ENCODE results near the gene SINHCAF. TPM values are rescaled to one million over a fixed set of nuclear protein-coding genes. Genes with fewer than 3 reads are reported as not detected.

Gene SINHCAF
- total RNA-seq, 6 donors from 2014 or later, result 26.2 to 96.9 (median 42.0) TPM

DNA sequence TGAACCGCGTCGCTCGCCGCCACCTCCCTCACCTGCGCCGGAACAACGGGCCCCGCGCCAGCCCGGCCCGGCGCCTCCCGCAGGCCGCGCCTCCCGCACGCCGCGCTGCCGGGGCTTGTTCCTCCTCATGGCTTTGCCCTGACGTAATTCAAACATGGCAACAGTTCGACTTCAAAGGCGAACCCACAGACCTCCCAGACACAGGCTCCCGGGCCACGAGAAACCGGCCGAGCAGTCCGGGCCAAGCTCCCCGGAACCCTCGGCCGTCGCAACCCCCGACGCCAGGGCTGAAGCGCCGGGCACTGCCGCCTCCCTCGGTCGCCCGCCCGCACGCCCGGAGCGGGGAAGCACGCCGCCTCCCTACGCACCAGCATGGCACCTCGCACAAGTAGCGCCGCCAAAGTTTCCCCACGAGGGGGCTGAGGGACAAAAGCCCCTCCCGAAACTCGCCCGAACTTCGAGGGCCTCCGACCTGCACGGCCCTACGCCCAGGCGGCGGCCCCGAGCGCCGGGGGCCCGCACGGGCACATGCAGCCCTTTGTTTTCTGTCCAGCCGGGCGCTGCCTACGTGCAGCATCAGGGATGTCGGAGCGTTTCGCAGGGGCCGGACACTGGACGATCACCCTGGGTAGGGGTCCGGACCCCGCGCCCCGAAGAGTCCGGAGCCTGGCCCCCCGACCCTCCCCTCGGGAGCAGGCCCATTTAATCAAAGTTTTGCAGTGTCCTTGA is 1.7 kb downstream of the SINHCAF start:
- ATAC-seq (ENCODE audit: low FRiP score in 2 of 2) (peak; percentile 72 to 78), DNase-seq (peak; percentile 84 to 95)
- TF ChIP-seq POLR2A (IDR thresholded peaks at IDR 0.05) (peak in 3 of 4 donors; percentile 53 to 73 (median 63)), POLR2AphosphoS5 (IDR thresholded peaks at IDR 0.05) (peak in 1 of 2 donors; percentile 6), EP300 (IDR thresholded peaks at IDR 0.05) (peak in 1 of 4 donors; percentile 8)
- TF ChIP-seq, protein P1, sequence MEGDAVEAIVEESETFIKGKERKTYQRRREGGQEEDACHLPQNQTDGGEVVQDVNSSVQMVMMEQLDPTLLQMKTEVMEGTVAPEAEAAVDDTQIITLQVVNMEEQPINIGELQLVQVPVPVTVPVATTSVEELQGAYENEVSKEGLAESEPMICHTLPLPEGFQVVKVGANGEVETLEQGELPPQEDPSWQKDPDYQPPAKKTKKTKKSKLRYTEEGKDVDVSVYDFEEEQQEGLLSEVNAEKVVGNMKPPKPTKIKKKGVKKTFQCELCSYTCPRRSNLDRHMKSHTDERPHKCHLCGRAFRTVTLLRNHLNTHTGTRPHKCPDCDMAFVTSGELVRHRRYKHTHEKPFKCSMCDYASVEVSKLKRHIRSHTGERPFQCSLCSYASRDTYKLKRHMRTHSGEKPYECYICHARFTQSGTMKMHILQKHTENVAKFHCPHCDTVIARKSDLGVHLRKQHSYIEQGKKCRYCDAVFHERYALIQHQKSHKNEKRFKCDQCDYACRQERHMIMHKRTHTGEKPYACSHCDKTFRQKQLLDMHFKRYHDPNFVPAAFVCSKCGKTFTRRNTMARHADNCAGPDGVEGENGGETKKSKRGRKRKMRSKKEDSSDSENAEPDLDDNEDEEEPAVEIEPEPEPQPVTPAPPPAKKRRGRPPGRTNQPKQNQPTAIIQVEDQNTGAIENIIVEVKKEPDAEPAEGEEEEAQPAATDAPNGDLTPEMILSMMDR (IDR thresholded peaks at IDR 0.05), result peak in 2 of 6 experiments; percentile 15 to 29
- no peaks in the 10 kb centered on the region for H3K27me3 ChIP-seq
- no peaks in the 10 kb centered on the region for H3K9me3 ChIP-seq
- no peaks in the 10 kb centered on the region for H3K36me3 ChIP-seq
- peaks cover 9 to 22% (median 16%) of the 10 kb centered on the region in 4 donors for H3K4me1 ChIP-seq
- H3K27ac ChIP-seq, result peak overlapping the region; percentile 87 to 95 (median 92)
- peak overlapping the region; percentile 63 to 77 (median 70) for H3K4me3 ChIP-seq
- 0% methylated on average over 44 to 68 of the region's 81 CpGs for WGBS, 2 donors

DNA sequence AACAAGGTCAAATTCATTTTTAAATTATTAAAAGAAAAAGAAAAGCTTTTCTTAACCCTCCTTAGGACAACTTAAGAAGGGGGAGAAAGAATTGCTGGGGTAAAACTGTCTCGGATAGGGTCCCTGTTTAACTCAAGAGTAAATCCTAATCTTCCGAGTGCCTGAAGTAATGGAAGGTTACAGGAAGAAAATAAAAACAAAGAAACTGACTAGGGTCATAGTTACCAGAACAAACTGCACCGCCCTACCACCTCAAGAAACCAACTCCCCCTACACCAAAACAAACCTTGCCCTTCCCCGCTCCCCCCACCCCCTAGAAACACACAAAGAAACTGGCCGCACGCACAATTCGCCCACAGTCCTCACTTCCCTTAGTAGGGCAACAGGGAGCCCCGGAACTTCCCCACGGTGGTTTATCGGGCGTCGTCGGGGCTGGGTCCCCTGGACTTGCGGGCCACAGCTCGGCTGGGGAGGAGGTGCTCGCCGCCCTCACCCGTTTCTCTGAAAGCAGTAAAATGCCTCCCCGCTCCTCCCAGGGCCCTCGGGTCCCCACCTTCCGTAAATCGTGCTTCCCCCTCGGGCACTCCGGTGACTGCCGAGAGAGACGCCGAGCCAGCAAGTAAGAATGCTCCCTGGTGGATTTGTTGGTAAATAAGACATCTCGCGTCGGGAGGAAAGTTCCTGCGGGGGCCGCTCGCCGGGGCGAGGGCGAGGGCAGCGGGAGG is 2.4 kb downstream of the SINHCAF start:
- no peaks in the 10 kb centered on the region for H3K27me3 ChIP-seq
- DNase-seq (peak in 1 of 2 donors; percentile 65), ATAC-seq (ENCODE audit: low FRiP score in 2 of 2) (peak in 1 of 2 donors; percentile 1)
- WGBS, 2 donors, result 3 to 10% methylated on average over 11 to 30 of the region's 37 CpGs
- peak overlapping the region; percentile 63 to 77 (median 70) for H3K4me3 ChIP-seq
- H3K4me1 ChIP-seq, result peaks cover 9 to 29% (median 17%) of the 10 kb centered on the region in 4 donors
- TF ChIP-seq EP300 (IDR thresholded peaks at IDR 0.05), result no peak
- TF ChIP-seq POLR2A (IDR thresholded peaks at IDR 0.05), result no peak
- TF ChIP-seq POLR2AphosphoS5 (IDR thresholded peaks at IDR 0.05), result peak in 1 of 2 donors; percentile 34
- no peaks in the 10 kb centered on the region for H3K36me3 ChIP-seq
- no peaks in the 10 kb centered on the region for H3K9me3 ChIP-seq
- H3K27ac ChIP-seq, result peak overlapping the region; percentile 87 to 95 (median 92)

DNA sequence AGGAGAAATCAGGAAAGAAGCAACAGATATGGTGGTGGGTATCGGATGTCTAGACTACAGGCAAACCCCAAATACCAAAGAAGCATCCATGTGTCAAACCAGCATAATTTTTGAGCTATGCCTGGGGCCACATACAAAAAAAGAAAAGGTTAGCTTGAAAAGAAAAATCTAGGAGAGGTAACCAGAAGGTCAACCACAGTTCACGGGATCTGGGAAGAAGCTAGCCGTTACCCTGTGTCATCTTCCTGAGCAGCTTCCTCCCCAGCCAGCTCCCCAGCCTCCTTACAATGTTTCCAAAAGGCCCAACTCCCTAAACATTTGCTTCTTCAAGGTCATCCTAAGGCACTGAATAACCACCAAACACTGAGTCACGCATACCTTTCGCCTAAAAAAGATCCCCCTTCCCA is 3.1 kb downstream of the SINHCAF start:
- Histone ChIP-seq H3K4me3 (peak overlapping the region in 3 of 4 donors; percentile 68 to 77 (median 71)), H3K27me3 (no peaks in the 10 kb centered on the region), H3K9me3 (no peaks in the 10 kb centered on the region), H3K4me1 (peaks cover 13 to 37% (median 20%) of the 10 kb centered on the region in 4 donors), H3K27ac (peak overlapping the region; percentile 87 to 95 (median 92)), H3K36me3 (no peaks in the 10 kb centered on the region)
- WGBS, 2 donors, result 44 to 53% methylated on average over 5 of the region's 5 CpGs
- TF ChIP-seq EP300 (IDR thresholded peaks at IDR 0.05) (no peak), POLR2A (IDR thresholded peaks at IDR 0.05) (no peak), POLR2AphosphoS5 (IDR thresholded peaks at IDR 0.05) (no peak)
- TF ChIP-seq, protein P1 (IDR thresholded peaks at IDR 0.05), result no peak
- ATAC-seq (ENCODE audit: low FRiP score in 2 of 2), result no peak
- no peak for DNase-seq

DNA sequence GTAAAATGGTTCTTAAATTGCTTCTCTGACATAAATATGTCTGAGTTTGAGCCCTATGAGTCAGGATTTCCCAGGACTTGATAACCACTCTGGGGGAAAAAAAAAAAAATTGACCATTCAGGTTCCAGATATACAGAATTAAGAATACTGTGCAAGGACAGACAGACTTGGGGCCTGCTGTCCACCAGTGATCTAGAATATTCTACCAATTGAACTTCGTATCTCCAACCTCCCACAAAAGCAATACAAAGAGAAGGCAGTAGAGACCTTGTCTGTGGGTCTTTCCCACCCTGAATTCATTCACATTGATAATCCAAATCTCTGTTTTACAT is 4.1 kb downstream of the SINHCAF start:
- 90 to 91% methylated on average over 1 of the region's 1 CpG for WGBS, 2 donors
- peaks cover 13 to 37% (median 22%) of the 10 kb centered on the region in 4 donors for H3K4me1 ChIP-seq
- H3K27me3 ChIP-seq, result no peaks in the 10 kb centered on the region
- H3K27ac ChIP-seq, result no peak overlapping the region
- no peak overlapping the region for H3K4me3 ChIP-seq
- TF ChIP-seq POLR2AphosphoS5 (IDR thresholded peaks at IDR 0.05), result no peak
- H3K9me3 ChIP-seq, result no peaks in the 10 kb centered on the region
- DNase-seq (no peak), ATAC-seq (ENCODE audit: low FRiP score in 2 of 2) (no peak)
- H3K36me3 ChIP-seq, result no peaks in the 10 kb centered on the region

DNA sequence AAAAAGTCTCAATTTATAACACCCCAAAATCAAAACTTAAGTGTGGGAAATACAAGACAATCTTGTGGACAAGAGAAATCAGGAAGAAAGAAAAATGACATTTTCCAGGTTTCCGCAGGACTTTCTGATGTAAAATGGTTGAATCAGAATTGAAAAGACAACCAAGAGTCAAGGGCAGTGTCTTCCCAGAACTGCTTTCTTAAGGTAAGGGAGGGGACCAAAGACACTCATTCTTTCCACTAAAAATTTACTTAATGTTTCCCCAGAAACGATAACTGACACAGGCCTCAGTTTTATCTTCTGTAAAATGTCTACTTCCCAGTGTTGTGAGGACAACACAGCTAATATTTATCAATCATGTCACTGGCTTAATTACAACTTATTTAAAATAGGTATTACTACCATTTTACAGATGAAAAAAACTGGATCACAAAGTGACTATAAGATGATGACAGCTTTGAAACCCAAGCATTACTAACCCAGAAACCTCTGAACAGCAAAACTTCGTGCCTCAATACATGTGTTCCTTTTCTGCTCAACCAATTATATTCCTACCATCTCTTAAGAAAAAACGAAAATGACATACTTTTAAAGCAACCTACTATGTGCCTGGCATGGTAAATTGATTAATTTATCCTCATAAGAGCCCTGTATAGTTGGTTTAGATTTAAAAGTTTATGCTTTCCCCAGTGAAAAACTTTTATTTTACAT is 4.6 kb downstream of the SINHCAF start:
- Histone ChIP-seq H3K4me1 (peaks cover 13 to 35% (median 22%) of the 10 kb centered on the region in 4 donors), H3K9me3 (no peaks in the 10 kb centered on the region), H3K36me3 (no peaks in the 10 kb centered on the region), H3K27ac (no peak overlapping the region), H3K27me3 (no peaks in the 10 kb centered on the region), H3K4me3 (no peak overlapping the region)
- 66 to 70% methylated on average over 4 of the region's 4 CpGs for WGBS, 2 donors
- TF ChIP-seq, protein P1 (IDR thresholded peaks at IDR 0.05), result no peak
- TF ChIP-seq POLR2A (IDR thresholded peaks at IDR 0.05) (no peak), EP300 (IDR thresholded peaks at IDR 0.05) (no peak), POLR2AphosphoS5 (IDR thresholded peaks at IDR 0.05) (no peak)
- DNase-seq (no peak), ATAC-seq (ENCODE audit: low FRiP score in 2 of 2) (no peak)
